Right lobe of liver (tissue), 6 donors: ENCODE measurements around the gene CENPB. TPM values are rescaled to one million over a fixed set of nuclear protein-coding genes. Genes with fewer than 3 reads are reported as not detected.
A peak's percentile ranks its signal among the peaks of the same experiment; 100 is the strongest.

Experiments
- ATAC-seq, 4 donors: fragments of 200-7000 bp; cut with Tn5 transposase; one replicate each; pipeline ENCODE4 v1.9.1; 2020; ENCODE audit warnings: mild to moderate bottlenecking in 4 of 4, moderate library complexity in 4 of 4
- DNase-seq, 3 donors: peaks; one replicate each; pipeline ENCODE4 v3.0.0-alpha.2; 2020
- H3K27ac ChIP-seq, 3 donors: fragments of 200-600 bp; one replicate each; pipeline ENCODE4 v1.8.0; 2022
- H3K27me3 ChIP-seq, 2 donors: fragments of 200-600 bp; one replicate each; pipeline ENCODE4 v1.8.0; 2022
- H3K36me3 ChIP-seq, 4 donors: fragments of 200-600 bp; sonication (generic) in 1 of 4; one replicate each; pipeline versions ENCODE4 v1.5.1 to v1.8.0; 2017 to 2022; ENCODE audit warnings: control low read depth in 1 of 4
- H3K4me1 ChIP-seq, 4 donors: fragments of 200-600 bp; sonication (generic) in 1 of 4; one replicate each; pipeline versions ENCODE4 v1.5.1 to v1.8.0; 2017 to 2022; ENCODE audit warnings: control low read depth in 1 of 4
- H3K4me3 ChIP-seq, 3 donors: fragments of 200-600 bp; one replicate each; pipeline ENCODE4 v1.8.0; 2022
- H3K9me3 ChIP-seq, 4 donors: fragments of 200-600 bp; sonication (generic) in 1 of 4; one replicate each; pipeline versions ENCODE4 v1.5.1 to v1.8.0; 2017 to 2022; ENCODE audit warnings: control low read depth in 1 of 4
- POLR2A ChIP-seq: fragments of 450-650 bp; IDR thresholded peaks from one replicate; pipeline ENCODE4 v1.6.1; 2017; ENCODE audit warnings: antibody characterized with exemption, mild to moderate bottlenecking
- WGBS: methylation state at CpG from one replicate; pipeline ENCODE4 v1.1.6; 2018; ENCODE audit warnings: low coverage, low lambda C conversion rate; ENCODE audit not compliant: insufficient coverage; ENCODE audit errors: missing lambda C conversion rate; 5-methylcytosine and 5-hydroxymethylcytosine counted together
- intact Hi-C, 2 donors: fragments of 100-400 bp; cut with DNase I; formaldehyde crosslinking; loops; one replicate each; pipeline versions ENCODE4 v1.11.2 to v1.14.1; 2022
- total RNA-seq, 6 experiments: library from RNA; depleted of rRNA in 2 of 6; stranded (reverse); fragments of >200 nt in 2 of 6; fragmentation: NEBNext Ultra II Directional in 3 of 6; extraction: Animal tissue kit (Norgen Biotek cat#: 25700) in 3 of 6; gene quantifications; one replicate each; pipeline versions ENCODE4 v1.1.0 to v1.2.4, GENCODE V29; 2016 to 2023
- TF ChIP-seq, protein P1 (sequence below), 4 donors: fragments of 200-600 bp in 3 of 4; fragments of 450-650 bp in 1 of 4; IDR thresholded peaks; one replicate each; pipeline versions ENCODE4 v1.5.1 to v1.8.0; 2016 to 2022; ENCODE audit warnings: antibody characterized with exemption in 4 of 4, mild to moderate bottlenecking in 2 of 4
- donor health status: DM: no; HTN: yes; CAD: no.
- donor health status: DM: no; HTN: no; CAD: no.
- donor health status: DM: no; HTN: no; CAD: no.
- donor health status: DM: no; HTN: yes; CAD: no.
- donor health status: DM: no; HTN: yes; CAD: no.

CENPB gene
- total RNA-seq, 6 experiments from 2014 or later: 27.8 to 43.1 (median 31.6) TPM

DNA sequence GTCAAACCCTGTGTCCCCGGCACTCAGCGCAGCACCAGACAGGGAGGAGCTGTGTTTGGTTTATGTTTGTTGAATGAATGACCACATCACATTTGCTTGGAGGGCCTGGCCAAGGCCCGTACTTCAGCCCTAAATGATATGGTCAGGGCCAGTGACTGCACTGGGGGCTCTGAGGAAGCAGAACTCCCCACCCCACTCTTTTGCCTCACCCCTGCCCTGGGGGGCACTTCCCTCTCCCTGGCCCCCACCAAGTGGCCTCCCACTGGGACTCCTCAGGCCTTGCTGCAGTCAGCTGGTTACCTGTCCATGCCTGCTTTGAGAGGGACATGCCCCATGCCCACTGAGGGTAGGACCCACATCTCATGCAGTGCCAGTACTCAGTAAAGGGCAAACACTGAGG lies 21.9 kb downstream of the CENPB start:
- peaks cover 0 to 14% (median 4%) of the 10 kb centered on the region in 4 donors for H3K4me1 ChIP-seq
- WGBS: 100% methylated on average over 3 of the region's 3 CpGs
- no peak overlapping the region for H3K4me3 ChIP-seq
- ATAC-seq: no peak
- no peaks in the 10 kb centered on the region for H3K36me3 ChIP-seq
- H3K27me3 ChIP-seq: no peaks in the 10 kb centered on the region
- TF ChIP-seq, protein P1, sequence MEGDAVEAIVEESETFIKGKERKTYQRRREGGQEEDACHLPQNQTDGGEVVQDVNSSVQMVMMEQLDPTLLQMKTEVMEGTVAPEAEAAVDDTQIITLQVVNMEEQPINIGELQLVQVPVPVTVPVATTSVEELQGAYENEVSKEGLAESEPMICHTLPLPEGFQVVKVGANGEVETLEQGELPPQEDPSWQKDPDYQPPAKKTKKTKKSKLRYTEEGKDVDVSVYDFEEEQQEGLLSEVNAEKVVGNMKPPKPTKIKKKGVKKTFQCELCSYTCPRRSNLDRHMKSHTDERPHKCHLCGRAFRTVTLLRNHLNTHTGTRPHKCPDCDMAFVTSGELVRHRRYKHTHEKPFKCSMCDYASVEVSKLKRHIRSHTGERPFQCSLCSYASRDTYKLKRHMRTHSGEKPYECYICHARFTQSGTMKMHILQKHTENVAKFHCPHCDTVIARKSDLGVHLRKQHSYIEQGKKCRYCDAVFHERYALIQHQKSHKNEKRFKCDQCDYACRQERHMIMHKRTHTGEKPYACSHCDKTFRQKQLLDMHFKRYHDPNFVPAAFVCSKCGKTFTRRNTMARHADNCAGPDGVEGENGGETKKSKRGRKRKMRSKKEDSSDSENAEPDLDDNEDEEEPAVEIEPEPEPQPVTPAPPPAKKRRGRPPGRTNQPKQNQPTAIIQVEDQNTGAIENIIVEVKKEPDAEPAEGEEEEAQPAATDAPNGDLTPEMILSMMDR (IDR thresholded peaks at IDR 0.05): no peak
- no peak for TF ChIP-seq POLR2A
- H3K9me3 ChIP-seq: no peaks in the 10 kb centered on the region
- DNase-seq: peak in 1 of 3 donors; percentile 42
- intact Hi-C loops: no loop called here
- H3K27ac ChIP-seq: no peak overlapping the region

DNA sequence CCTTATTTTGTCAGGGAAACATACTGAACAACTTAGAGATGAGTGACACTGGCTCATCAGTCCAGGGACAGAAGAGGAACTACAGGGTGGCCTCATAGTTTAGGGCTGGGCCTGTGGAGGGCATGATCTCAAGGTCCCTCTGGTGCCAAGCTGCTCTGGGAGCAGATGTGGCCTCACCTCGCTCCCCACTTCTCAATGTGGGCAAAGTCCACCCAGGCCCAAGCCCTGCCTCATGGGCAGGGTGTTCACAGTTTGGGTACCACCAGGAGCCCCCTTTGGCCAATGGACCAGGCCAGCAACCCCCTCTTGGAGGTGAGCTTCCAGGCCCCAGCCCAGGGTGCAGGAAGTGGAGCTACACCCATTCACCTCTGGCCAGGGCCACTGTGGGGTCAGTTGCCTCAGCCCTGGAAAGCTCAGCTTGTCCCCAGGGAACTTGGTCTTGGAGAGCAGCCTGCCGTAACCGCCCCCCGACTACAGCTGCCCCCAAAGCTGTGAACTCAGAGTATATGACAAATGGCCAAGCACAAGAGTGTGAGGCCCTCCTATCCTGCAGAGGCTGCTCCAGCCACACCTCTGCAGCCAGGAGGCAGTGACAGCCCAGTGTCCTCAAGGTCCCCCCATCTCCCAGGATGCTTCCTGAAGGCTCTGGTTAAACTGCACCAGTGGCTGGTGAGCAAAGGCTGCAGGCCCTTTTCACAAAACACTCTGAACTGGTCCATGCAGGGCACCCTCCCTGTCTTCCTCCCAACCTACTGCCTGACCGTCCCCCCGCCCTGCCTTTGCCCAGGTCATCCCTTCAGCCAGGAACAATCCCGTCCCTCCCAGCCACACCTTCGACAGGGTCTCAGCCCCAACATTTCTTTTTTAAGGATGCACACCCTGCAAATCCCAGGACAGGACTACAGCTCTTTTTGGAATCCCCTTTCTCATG lies 22.6 kb downstream of the CENPB start:
- no peaks in the 10 kb centered on the region for H3K36me3 ChIP-seq
- peaks cover 0 to 13% (median 4%) of the 10 kb centered on the region in 4 donors for H3K4me1 ChIP-seq
- ATAC-seq: no peak
- no peaks in the 10 kb centered on the region for H3K27me3 ChIP-seq
- no peak overlapping the region for H3K27ac ChIP-seq
- TF ChIP-seq POLR2A: no peak
- TF ChIP-seq, protein P1 (IDR thresholded peaks at IDR 0.05): no peak
- DNase-seq: peak in 1 of 3 donors; percentile 39
- no peak overlapping the region for H3K4me3 ChIP-seq
- intact Hi-C loops: no loop called here
- WGBS: 94% methylated on average over 5 of the region's 8 CpGs
- H3K9me3 ChIP-seq: no peaks in the 10 kb centered on the region

DNA sequence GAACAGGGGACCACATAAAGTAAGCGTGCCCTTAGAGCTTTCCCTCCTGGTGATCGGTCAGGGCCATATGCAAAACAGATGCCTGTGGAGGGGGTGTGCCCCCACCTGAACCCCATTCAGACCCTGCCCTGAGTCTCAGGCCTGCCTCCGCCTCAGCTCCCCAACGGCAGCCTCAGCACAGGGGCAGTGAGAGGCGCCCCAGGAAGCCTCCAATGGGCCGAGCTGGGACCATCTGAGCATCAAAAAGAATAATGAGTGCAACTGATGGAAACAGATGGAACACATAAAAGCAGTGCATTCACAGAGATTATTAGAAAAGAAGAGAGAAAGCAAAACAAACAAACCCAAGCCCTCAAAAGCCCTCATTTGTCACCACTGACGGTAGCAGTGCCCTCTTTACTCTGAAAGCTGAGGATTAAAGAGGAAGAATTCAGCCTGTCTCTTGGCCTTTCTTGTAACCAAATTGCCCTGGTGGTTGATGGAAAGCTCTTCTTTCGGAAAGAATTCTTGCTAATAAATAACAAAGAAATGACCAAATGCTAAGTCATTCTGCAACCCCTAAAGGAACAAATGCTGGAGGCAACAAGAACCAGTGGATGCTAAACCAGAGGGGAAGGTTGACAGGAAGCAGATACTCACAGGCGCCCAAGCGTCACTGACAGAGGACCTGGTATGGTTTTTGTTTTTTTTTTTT lies 25.7 kb downstream of the CENPB start:
- no peaks in the 10 kb centered on the region for H3K9me3 ChIP-seq
- ATAC-seq (no peak), DNase-seq (no peak)
- 74% methylated on average over 8 of the region's 10 CpGs for whole genome bisulfite sequencing
- no peaks in the 10 kb centered on the region for H3K4me1 ChIP-seq
- intact Hi-C loops: no loop called here
- H3K36me3 ChIP-seq: no peaks in the 10 kb centered on the region
- H3K27me3 ChIP-seq: no peaks in the 10 kb centered on the region
- TF ChIP-seq, protein P1 (IDR thresholded peaks at IDR 0.05): no peak
- no peak for TF ChIP-seq POLR2A
- H3K27ac ChIP-seq: no peak overlapping the region
- no peak overlapping the region for H3K4me3 ChIP-seq

DNA sequence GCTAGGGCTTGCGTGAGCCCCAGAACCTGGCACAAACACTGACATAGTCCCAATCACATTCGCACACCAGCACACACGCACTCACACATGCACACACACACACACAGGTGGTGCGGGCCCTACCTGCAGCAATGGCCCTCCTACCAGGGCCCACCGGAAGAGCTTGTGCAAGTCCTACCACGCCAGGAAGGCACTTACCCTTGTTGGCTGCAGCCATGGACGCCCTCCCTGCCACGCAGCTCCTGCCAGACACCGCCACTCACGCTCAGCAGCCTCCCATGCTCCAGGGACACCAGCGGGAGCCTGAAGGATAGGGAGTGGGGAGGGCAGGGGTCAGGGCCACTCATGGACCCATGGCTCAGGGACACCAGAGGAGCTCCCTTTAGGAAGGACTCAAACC lies 26.7 kb downstream of the CENPB start:
- intact Hi-C loops: no loop called here
- WGBS: no CpG with 5 or more reads among the region's 11 CpGs
- Histone ChIP-seq H3K36me3 (no peaks in the 10 kb centered on the region), H3K27me3 (no peaks in the 10 kb centered on the region), H3K9me3 (no peaks in the 10 kb centered on the region), H3K27ac (no peak overlapping the region), H3K4me3 (no peak overlapping the region), H3K4me1 (no peaks in the 10 kb centered on the region)
- ATAC-seq (no peak), DNase-seq (no peak)
- TF ChIP-seq POLR2A: no peak
- TF ChIP-seq, protein P1 (IDR thresholded peaks at IDR 0.05): no peak
